ENCODE measurements around the gene UTP20. TPM values are rescaled to one million over a fixed set of nuclear protein-coding genes. Genes with fewer than 3 reads are reported as not detected.

Gene UTP20
- 19.7 TPM for total RNA-seq

- peak; percentile 92 for DNase-seq
These were observed at the start of gene UTP20 for GRCh38 chr12:101280006-101280505. Gene UTP20, plus strand, starts transcription at chr12:101280105. Its CDS starts 178 bp downstream, at chr12:101280283.

- DNase-seq, result no peak
These were observed 49.4 kb upstream of the UTP20 start for GRCh38 chr12:101230547-101230946.

- DNase-seq, result no peak
These were observed 48.3 kb upstream of the UTP20 start for GRCh38 chr12:101231636-101232035.

- no peak for DNase-seq
These were observed 44.2 kb upstream of the UTP20 start for GRCh38 chr12:101235686-101236085.

GRCh38 chr12:101238306-101238705, 41.6 kb upstream of the UTP20 start:
- no peak for DNase-seq

- DNase-seq, result no peak
These were observed 41.0 kb upstream of the UTP20 start for GRCh38 chr12:101238800-101239329.

GRCh38 chr12:101243074-101243473, 36.8 kb upstream of the UTP20 start:
- no peak for DNase-seq

GRCh38 chr12:101243616-101244015, 36.3 kb upstream of the UTP20 start:
- DNase-seq, result no peak

GRCh38 chr12:101256266-101256665, 23.6 kb upstream of the UTP20 start:
- no peak for DNase-seq

GRCh38 chr12:101257357-101257756, 22.5 kb upstream of the UTP20 start:
- no peak for DNase-seq

GRCh38 chr12:101267111-101267510, 12.8 kb upstream of the UTP20 start:
- no peak for DNase-seq

- no peak for DNase-seq
These were observed 3.5 kb upstream of the UTP20 start for GRCh38 chr12:101276433-101276832.

GRCh38 chr12:101277443-101277842, 2.5 kb upstream of the UTP20 start:
- DNase-seq, result no peak

GRCh38 chr12:101287357-101287756, 7.5 kb downstream of the UTP20 start:
- DNase-seq, result no peak

GRCh38 chr12:101297661-101298060, 17.8 kb downstream of the UTP20 start:
- DNase-seq, result no peak

- DNase-seq, result no peak
These were observed 18.5 kb downstream of the UTP20 start for GRCh38 chr12:101298426-101298825.

- no peak for DNase-seq
These were observed 19.4 kb downstream of the UTP20 start for GRCh38 chr12:101299346-101299745.

GRCh38 chr12:101299931-101300330, 20.0 kb downstream of the UTP20 start:
- DNase-seq, result no peak

- DNase-seq, result no peak
These were observed 22.8 kb downstream of the UTP20 start for GRCh38 chr12:101302741-101303140.

GRCh38 chr12:101305226-101305779, 25.4 kb downstream of the UTP20 start:
- DNase-seq, result no peak

GRCh38 chr12:101305794-101306193, 25.9 kb downstream of the UTP20 start:
- no peak for DNase-seq

GRCh38 chr12:101322480-101322879, 42.6 kb downstream of the UTP20 start:
- DNase-seq, result no peak

GRCh38 chr12:101323255-101323654, 43.4 kb downstream of the UTP20 start:
- no peak for DNase-seq

GRCh38 chr12:101325590-101325989, 45.7 kb downstream of the UTP20 start:
- DNase-seq, result no peak

- no peak for DNase-seq
These were observed 47.1 kb downstream of the UTP20 start for GRCh38 chr12:101327051-101327450.
